Measurements from ENCODE around the gene PTCSC3. TPM values are rescaled to one million over a fixed set of nuclear protein-coding genes. Genes with fewer than 3 reads are reported as not detected.

The PTCSC3 gene
- total RNA-seq, 4 donors from 2014 or later: not detected

DNA sequence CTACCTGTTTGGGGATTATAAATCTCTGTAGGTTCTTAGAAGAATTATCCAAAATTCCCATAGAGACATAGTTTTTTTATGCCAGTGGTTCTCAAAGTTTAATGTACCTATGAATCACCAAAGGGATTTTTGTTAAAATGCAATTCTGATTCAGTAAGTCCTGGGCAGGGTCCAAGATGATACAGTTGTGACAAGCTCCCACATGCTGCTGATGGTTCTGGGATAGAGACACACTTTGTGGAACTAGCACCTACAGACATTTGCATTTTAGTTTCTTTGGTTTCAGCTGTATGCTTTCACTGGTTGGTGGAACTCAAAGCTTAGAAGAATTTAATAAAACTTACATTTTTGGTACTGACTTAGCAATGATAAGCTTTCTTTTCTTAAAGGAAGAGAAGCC, 80.4 kb downstream of the PTCSC3 start:
- Histone ChIP-seq H3K36me3 (no peaks in the 10 kb centered on the region), H3K27me3 (no peaks in the 10 kb centered on the region), H3K4me1 (no peaks in the 10 kb centered on the region), H3K27ac (no peak overlapping the region), H3K4me3 (no peak overlapping the region), H3K9me3 (no peaks in the 10 kb centered on the region)
- TF ChIP-seq, protein P1, sequence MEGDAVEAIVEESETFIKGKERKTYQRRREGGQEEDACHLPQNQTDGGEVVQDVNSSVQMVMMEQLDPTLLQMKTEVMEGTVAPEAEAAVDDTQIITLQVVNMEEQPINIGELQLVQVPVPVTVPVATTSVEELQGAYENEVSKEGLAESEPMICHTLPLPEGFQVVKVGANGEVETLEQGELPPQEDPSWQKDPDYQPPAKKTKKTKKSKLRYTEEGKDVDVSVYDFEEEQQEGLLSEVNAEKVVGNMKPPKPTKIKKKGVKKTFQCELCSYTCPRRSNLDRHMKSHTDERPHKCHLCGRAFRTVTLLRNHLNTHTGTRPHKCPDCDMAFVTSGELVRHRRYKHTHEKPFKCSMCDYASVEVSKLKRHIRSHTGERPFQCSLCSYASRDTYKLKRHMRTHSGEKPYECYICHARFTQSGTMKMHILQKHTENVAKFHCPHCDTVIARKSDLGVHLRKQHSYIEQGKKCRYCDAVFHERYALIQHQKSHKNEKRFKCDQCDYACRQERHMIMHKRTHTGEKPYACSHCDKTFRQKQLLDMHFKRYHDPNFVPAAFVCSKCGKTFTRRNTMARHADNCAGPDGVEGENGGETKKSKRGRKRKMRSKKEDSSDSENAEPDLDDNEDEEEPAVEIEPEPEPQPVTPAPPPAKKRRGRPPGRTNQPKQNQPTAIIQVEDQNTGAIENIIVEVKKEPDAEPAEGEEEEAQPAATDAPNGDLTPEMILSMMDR (IDR thresholded peaks at IDR 0.05): no peak
- TF ChIP-seq POLR2A (IDR thresholded peaks at IDR 0.05): no peak
- no peak for DNase-seq

DNA sequence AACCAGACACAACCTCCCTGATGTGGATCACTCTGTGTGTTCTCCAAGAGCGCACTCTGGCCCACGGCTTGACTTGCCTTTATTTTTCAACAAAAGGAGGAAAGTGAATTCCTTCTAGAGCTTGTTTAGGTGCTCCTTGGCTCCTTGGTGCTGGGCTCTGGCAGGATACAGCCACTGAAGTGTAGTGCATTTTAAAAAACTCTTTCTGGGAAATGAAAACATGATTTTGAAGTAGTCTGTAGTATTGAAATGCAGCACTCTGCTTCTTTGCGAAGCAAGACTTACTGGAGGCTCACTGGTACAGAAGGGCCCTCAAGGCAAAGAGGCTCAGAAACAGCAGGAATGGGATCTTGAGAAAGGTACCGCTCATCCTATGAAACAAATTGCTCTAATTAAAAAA, 81.6 kb downstream of the PTCSC3 start:
- Histone ChIP-seq H3K27me3 (no peaks in the 10 kb centered on the region), H3K4me1 (no peaks in the 10 kb centered on the region), H3K36me3 (no peaks in the 10 kb centered on the region), H3K27ac (no peak overlapping the region), H3K4me3 (no peak overlapping the region), H3K9me3 (no peaks in the 10 kb centered on the region)
- TF ChIP-seq, protein P1 (IDR thresholded peaks at IDR 0.05): no peak
- TF ChIP-seq POLR2A (IDR thresholded peaks at IDR 0.05): no peak
- no peak for DNase-seq

DNA sequence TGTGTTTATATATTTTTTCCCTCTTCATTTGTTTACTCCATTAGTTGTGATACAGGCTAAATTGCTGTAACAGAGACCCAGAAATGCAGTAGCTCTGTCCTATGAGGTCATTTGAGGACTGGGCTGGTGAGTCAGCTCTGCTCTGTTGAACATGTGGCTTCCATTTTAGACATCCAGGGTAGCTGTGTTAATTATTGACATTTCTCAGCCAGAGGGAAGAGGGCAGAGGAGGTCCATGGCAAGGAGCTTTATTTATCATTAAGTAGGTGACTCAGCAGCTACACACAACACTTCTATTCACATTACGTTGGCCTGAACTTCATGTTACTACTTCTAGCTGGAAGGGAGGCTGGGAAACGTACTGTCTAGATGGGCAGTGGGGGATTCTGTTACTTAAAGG, 85.4 kb downstream of the PTCSC3 start:
- Histone ChIP-seq H3K27me3 (no peaks in the 10 kb centered on the region), H3K9me3 (no peaks in the 10 kb centered on the region), H3K36me3 (no peaks in the 10 kb centered on the region), H3K27ac (no peak overlapping the region), H3K4me3 (no peak overlapping the region), H3K4me1 (no peaks in the 10 kb centered on the region)
- TF ChIP-seq, protein P1 (IDR thresholded peaks at IDR 0.05): no peak
- TF ChIP-seq POLR2A (IDR thresholded peaks at IDR 0.05): no peak
- peak in 1 of 3 donors; percentile 50 for DNase-seq

DNA sequence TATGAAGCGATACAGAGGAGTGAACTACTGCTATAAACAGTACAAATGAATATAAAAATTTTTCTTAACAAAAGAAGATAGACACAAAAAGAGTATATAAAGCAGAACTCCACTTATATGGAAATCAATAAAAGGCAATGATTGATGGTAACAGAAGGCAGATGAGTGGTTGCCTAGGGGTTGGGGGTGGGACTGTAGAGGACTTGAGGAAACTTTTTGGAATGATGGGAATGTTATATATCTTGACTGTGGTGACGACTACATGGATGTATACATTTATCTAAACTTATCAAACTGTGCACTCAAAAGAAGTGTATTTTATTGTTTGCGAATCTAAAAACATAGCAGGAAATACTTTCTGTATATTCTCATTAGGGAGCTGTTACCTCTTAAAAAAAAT, 89.1 kb downstream of the PTCSC3 start:
- TF ChIP-seq POLR2A (IDR thresholded peaks at IDR 0.05): no peak
- TF ChIP-seq, protein P1 (IDR thresholded peaks at IDR 0.05): no peak
- no peaks in the 10 kb centered on the region for H3K27me3 ChIP-seq
- H3K36me3 ChIP-seq: no peaks in the 10 kb centered on the region

DNA sequence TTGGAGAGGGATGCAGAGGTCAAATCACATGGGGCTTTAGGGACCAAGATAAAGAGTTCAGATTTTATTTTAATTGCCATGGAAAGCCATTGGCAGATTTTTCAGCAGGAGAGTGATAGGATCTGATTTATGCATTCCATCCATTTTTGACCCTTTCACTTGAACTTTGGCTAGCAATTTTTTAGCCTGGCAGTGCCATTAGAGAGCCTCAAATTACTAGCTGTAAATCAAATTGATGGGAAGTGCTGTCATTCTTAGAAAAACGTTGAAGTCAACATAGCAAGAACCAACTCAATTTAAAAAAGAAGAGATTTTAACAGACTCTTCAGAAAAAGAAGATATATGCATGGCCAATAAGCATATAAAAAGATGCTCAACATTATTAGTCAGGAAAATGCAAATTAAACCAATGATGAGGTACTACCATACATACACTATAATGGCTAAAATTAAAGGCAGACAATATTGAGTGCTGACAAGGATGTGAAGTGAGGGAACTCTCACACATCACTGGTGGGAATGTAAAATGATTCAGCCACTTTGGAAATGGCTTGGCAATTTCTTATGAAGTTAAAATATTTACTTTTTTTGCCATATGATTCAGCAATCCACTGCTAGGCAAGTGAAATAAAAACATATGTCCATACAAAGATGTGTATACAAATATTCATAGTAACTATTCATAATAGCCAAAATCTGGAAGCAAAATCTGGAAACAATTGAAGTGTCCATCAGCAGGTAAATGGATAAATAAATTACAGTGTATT, 89.7 kb downstream of the PTCSC3 start:
- Histone ChIP-seq H3K36me3 (no peaks in the 10 kb centered on the region), H3K27ac (no peak overlapping the region), H3K4me1 (no peaks in the 10 kb centered on the region), H3K4me3 (no peak overlapping the region), H3K27me3 (no peaks in the 10 kb centered on the region), H3K9me3 (no peaks in the 10 kb centered on the region)
- TF ChIP-seq POLR2A (IDR thresholded peaks at IDR 0.05): no peak
- TF ChIP-seq, protein P1 (IDR thresholded peaks at IDR 0.05): no peak
- DNase-seq: no peak

More for the DNA sequence above, 89.1 kb downstream of the PTCSC3 start:
- Histone ChIP-seq H3K4me1 (no peaks in the 10 kb centered on the region), H3K27ac (no peak overlapping the region), H3K9me3 (no peaks in the 10 kb centered on the region), H3K4me3 (no peak overlapping the region)
- no peak for DNase-seq

Data from Peyer's patch (tissue), 4 donors.